Prostate gland (tissue), 2 donors: ENCODE measurements around the gene OAT. TPM values are rescaled to one million over a fixed set of nuclear protein-coding genes. Genes with fewer than 3 reads are reported as not detected.

Experiments
- DNase-seq: peaks from one replicate; pipeline ENCODE4 v3.0.0-alpha.2; 2019; ENCODE audit warnings: low spot score
- H3K27ac ChIP-seq, 2 donors: fragments of 200-600 bp; sonication (generic); 2 replicates each; pipeline ENCODE4 v1.5.1; 2017 to 2019
- H3K27me3 ChIP-seq: fragments of 200-600 bp; sonication (generic); replicated peaks from 2 replicates; pipeline ENCODE4 v1.5.1; 2019; ENCODE audit not compliant: insufficient read depth
- H3K36me3 ChIP-seq, 2 donors: fragments of 200-600 bp; sonication (generic); 1 replicate in 1 of 2; 2 replicates in 1 of 2; pipeline versions ENCODE4 v1.5.1 to v1.8.1; 2017 to 2019
- H3K4me1 ChIP-seq: fragments of 200-600 bp; sonication (generic); replicated peaks from 2 replicates; pipeline ENCODE4 v1.5.1; 2019
- H3K4me3 ChIP-seq, 2 donors: fragments of 200-600 bp; sonication (generic); 2 replicates each; pipeline ENCODE4 v1.5.1; 2017 to 2019
- H3K9me3 ChIP-seq: fragments of 200-600 bp; sonication (generic); 2 replicates; pipeline ENCODE4 v1.5.1; 2017
- CTCF ChIP-seq, 4 experiments: fragments of 200-600 bp in 2 of 4; fragments of 450-650 bp in 2 of 4; sonication (generic) in 2 of 4; IDR thresholded peaks; 1 replicate in 3 of 4; 2 replicates in 1 of 4; pipeline ENCODE4 v1.5.1; 2016 to 2019; ENCODE audit warnings: antibody characterized with exemption in 4 of 4, mild to moderate bottlenecking in 2 of 4, moderate library complexity in 2 of 4
- POLR2A ChIP-seq: fragments of 450-650 bp; IDR thresholded peaks from one replicate; pipeline ENCODE4 v1.6.1; 2016; ENCODE audit warnings: antibody characterized with exemption, mild to moderate bottlenecking
- POLR2AphosphoS5 ChIP-seq: sonication (generic); formaldehyde crosslinking; IDR thresholded peaks from one replicate; pipeline ENCODE4 v1.6.1; 2017; ENCODE audit warnings: antibody characterized with exemption
- WGBS: methylation state at CpG from one replicate; pipeline ENCODE4 v1.1.5; 2018; 5-methylcytosine and 5-hydroxymethylcytosine counted together
- intact Hi-C: fragments of 100-400 bp; cut with DNase I; formaldehyde crosslinking; loops from one replicate; pipeline ENCODE4 v1.14.2; 2022
- total RNA-seq, 2 donors: library from RNA; depleted of rRNA; stranded (reverse); fragments of >200 nt; gene quantifications; one replicate each; pipeline ENCODE4 v1.1.0, GENCODE V29; 2016

OAT gene
- total RNA-seq, 2 donors from 2014 or later = 86.3 to 139 TPM

GRCh38 chr10:124407456-124407855 lies 11.3 kb downstream of the OAT start:
- Histone ChIP-seq H3K4me1 (no peaks in the 10 kb centered on the region), H3K27ac (no peak overlapping the region), H3K9me3 (no peaks in the 10 kb centered on the region), H3K36me3 (peaks cover 0 to 5% of the 10 kb centered on the region in 2 donors), H3K27me3 (no peaks in the 10 kb centered on the region), H3K4me3 (no peak overlapping the region)
- TF ChIP-seq POLR2AphosphoS5 = no peak
- no peak for TF ChIP-seq CTCF (IDR thresholded peaks at IDR 0.05)
- TF ChIP-seq POLR2A = no peak
- no peak for DNase-seq
- 94% methylated on average over 2 of the region's 2 CpGs for whole genome bisulfite sequencing
- intact Hi-C loops = loop anchor here (10.0 kb wide), 1 partner anchor 1263 kb away; the partner anchor contains the start of gene HMX2

- WGBS = 60% methylated on average over 8 of the region's 8 CpGs
- no peaks in the 10 kb centered on the region for H3K9me3 ChIP-seq
- H3K4me1 ChIP-seq = no peaks in the 10 kb centered on the region
- no peaks in the 10 kb centered on the region for H3K27me3 ChIP-seq
- peaks cover 0 to 5% of the 10 kb centered on the region in 2 donors for H3K36me3 ChIP-seq
- no peak for TF ChIP-seq POLR2A
- peak; percentile 20 for TF ChIP-seq POLR2AphosphoS5
- TF ChIP-seq CTCF (IDR thresholded peaks at IDR 0.05) = peak in 3 of 4 experiments; percentile 38 to 48 (median 43)
- DNase-seq = peak; percentile 20
- no peak overlapping the region for H3K4me3 ChIP-seq
- H3K27ac ChIP-seq = no peak overlapping the region
- intact Hi-C loops = loop anchor here (10.0 kb wide), 1 partner anchor 1259 kb away; the partner anchor contains the start of gene HMX2
These were observed 15.2 kb downstream of the OAT start for GRCh38 chr10:124403548-124403947.

GRCh38 chr10:124402273-124402672 lies 16.4 kb downstream of the OAT start:
- Histone ChIP-seq H3K27me3 (no peaks in the 10 kb centered on the region), H3K4me1 (no peaks in the 10 kb centered on the region), H3K36me3 (peaks cover 0 to 5% of the 10 kb centered on the region in 2 donors), H3K4me3 (no peak overlapping the region), H3K27ac (no peak overlapping the region), H3K9me3 (no peaks in the 10 kb centered on the region)
- TF ChIP-seq POLR2A (no peak), CTCF (IDR thresholded peaks at IDR 0.05) (no peak), POLR2AphosphoS5 (no peak)
- 83% methylated on average over 2 of the region's 2 CpGs for WGBS
- intact Hi-C loops = loop anchor here (10.0 kb wide), 1 partner anchor 1257 kb away; the partner anchor contains the start of gene HMX2
- no peak for DNase-seq

- DNase-seq = no peak
- H3K9me3 ChIP-seq = no peaks in the 10 kb centered on the region
- TF ChIP-seq CTCF (IDR thresholded peaks at IDR 0.05) (no peak), POLR2AphosphoS5 (no peak), POLR2A (no peak)
- WGBS = 97% methylated on average over 5 of the region's 5 CpGs
- intact Hi-C loops = loop anchor here (10.0 kb wide), 1 partner anchor 1257 kb away; the partner anchor contains the start of gene HMX2
- H3K27ac ChIP-seq = no peak overlapping the region
- peaks cover 0 to 5% of the 10 kb centered on the region in 2 donors for H3K36me3 ChIP-seq
- H3K4me1 ChIP-seq = no peaks in the 10 kb centered on the region
- H3K4me3 ChIP-seq = no peak overlapping the region
- no peaks in the 10 kb centered on the region for H3K27me3 ChIP-seq
These were observed 17.1 kb downstream of the OAT start for GRCh38 chr10:124401633-124402032.

- Histone ChIP-seq H3K27me3 (no peaks in the 10 kb centered on the region), H3K27ac (no peak overlapping the region), H3K9me3 (no peaks in the 10 kb centered on the region), H3K36me3 (no peaks in the 10 kb centered on the region), H3K4me1 (no peaks in the 10 kb centered on the region), H3K4me3 (no peak overlapping the region)
- intact Hi-C loops = no loop called here
- WGBS = 94% methylated on average over 1 of the region's 1 CpG
- DNase-seq = no peak
- TF ChIP-seq POLR2AphosphoS5 (no peak), CTCF (IDR thresholded peaks at IDR 0.05) (no peak), POLR2A (no peak)
These were observed 24.1 kb downstream of the OAT start for GRCh38 chr10:124394583-124394982.
